Gastroesophageal sphincter (tissue), 3 donors: ENCODE data around the gene PPIL4.

Experiments
- CTCF ChIP-seq, 4 experiments: fragments of 200-600 bp in 2 of 4; fragments of 450-650 bp in 2 of 4; sonication (generic) in 1 of 4; IDR thresholded peaks; one replicate each; pipeline ENCODE4 v1.5.1; 2017 to 2019; ENCODE audit warnings: antibody characterized with exemption in 4 of 4, mild to moderate bottlenecking in 2 of 4, moderate library complexity in 2 of 4
- EP300 ChIP-seq: sonication (generic); formaldehyde crosslinking; IDR thresholded peaks from one replicate; pipeline ENCODE4 v1.6.1; 2017; ENCODE audit warnings: antibody characterized with exemption, mild to moderate bottlenecking
- POLR2A ChIP-seq, 2 donors: fragments of 450-650 bp; IDR thresholded peaks; one replicate each; pipeline ENCODE4 v1.6.1; 2017; ENCODE audit warnings: antibody characterized with exemption in 2 of 2, mild to moderate bottlenecking in 2 of 2, moderate library complexity in 1 of 2
- POLR2AphosphoS5 ChIP-seq: sonication (generic); formaldehyde crosslinking; IDR thresholded peaks from one replicate; pipeline ENCODE4 v1.6.1; 2017; ENCODE audit warnings: antibody characterized with exemption

DNA sequence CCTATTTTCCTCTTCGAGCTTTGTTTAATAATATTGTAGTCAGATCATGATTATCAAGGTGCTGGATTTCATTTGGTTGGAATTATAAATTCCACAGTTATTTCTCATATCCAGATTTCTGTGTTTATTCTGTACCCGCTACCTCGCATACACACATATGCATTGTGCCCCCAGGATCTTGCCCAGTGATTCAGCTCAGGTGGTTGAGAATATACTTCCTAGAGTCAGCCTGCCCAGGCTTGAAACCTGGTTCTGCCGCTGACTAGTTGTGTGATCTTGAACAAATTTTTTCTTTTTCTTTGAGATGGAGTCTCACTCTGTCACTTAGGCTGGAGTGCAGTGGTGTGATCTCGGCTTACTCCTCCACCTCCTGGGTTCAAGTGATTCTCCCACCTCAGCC is 35.0 kb upstream of the PPIL4 start:
- no peak for TF ChIP-seq CTCF (IDR thresholded peaks at IDR 0.05)
- no peak for TF ChIP-seq POLR2AphosphoS5
- no peak for TF ChIP-seq POLR2A (IDR thresholded peaks at IDR 0.05)
- TF ChIP-seq EP300 = no peak
